Activated gamma-delta T cell treated with Interleukin-2 at 50 U/mL for 16 hours (primary cell): Measurements from ENCODE around the gene IRF2.

Experiments used
- DNase-seq: peaks from one replicate; pipeline ENCODE4 v3.0.0-alpha.2; 2020

IRF2 gene

DNA sequence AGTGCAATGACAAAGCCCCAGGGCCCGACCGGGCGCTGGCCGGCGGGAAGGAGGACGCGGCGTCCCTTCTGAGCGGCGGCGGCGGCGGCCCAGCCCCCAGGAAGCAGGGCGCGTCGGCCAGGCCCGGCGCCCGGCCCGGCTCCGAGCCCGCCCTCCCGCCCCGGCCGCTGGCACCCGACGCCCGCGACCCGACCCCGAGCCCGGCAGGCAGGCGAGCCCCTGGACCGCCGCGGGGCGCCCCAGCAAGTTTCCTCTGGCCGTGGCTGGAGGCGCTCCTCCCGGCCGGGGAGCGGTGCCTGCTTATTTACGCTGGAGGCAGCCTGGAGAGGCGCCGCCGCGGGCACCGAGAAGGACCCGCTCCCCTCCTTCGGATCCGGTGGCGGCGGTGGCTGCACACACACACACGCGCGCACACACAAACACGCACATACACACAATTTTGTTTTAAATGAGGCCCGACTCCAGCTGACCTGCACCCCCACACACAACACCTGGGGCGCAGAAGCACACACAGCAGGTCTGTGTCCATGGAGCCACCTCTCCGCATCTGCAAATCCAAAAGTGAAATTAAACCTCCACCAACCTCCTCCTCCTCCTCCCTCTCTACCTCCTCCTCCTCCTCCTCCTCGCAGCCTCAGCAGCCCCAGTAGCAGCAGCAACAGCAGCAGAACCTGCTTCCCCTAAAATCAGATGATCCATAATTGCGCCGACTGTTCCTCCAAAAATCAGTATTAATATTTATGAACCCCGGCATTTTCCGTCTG, 669 bp downstream of the IRF2 start:
- peak; percentile 18 for DNase-seq

DNA sequence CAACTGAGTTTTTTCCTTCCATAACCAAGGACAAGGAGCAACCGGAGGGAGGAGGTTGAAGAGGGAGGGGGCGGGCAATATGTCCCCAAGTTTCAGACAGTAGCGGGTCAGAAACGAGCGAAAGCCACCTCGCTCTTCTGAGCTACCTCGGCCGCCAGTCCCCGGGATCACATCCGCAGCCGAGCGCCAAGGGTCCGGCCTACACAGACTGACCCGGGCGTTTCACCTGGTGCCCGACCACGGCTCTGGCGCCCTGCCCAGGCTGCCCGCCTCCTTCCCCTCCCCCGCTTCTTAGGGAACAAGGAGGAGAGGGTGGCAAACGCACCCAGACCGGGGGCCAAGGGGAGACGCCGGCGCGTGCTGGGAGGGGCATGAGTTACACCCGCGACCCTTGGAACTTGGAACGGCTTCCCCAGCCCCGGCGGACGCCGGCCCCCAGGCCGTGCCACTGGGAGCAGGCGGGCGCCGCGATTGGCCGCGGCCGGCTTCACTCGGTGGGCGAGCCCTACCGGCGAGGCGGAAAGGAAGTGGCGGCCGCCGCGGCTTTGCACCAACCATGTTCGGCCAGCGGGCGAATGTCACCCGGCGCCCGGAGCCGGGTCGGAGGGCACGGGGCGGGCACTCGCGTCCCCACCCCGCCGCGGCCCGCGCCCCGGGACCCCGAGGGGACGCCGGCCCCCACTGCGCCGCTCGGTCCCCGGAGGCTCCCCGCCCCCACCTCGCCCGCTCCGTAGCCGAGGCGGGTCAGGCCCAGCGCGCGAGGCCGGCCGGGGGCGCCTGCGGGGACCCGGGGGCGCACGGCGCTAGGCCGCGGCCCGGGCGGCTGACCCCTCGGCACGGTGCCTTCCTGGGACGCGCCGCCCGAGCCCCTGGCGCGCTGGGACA, 1.5 kb downstream of the IRF2 start:
- DNase-seq, result peak; percentile 38

DNA sequence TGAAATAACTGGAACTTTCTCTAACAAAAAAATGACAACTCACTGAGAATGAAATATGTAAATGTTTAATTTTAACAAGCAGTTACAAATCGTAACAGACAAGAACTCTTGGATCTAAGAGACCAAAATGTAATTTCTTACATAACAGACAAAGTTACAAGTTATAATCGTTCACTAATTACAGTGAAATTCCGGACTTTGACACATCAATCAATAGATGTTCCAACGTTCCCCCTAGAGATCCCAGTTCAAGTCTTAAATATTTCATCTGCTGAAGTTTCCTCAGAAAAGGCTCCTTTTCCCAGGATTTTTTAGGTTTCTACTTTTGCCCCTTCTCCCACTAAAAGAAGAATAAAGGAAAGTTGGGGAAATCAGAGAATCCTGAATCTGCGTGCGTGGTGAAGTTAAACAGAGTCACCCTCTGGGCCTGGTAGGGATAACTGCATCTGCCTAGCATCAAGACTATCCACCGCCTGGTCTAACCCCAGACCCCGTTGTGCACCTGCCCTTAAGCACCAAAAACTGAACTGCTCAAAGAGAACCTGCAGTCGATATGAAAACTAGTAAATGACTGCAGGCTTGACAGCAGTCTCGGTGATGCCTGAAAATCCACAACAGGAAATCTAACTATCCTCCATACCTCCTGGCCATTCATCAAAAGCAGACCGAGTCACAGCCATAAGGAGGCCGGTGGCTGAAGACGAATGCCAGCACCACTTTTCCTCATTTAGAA, 2.3 kb downstream of the IRF2 start:
- no peak for DNase-seq

DNA sequence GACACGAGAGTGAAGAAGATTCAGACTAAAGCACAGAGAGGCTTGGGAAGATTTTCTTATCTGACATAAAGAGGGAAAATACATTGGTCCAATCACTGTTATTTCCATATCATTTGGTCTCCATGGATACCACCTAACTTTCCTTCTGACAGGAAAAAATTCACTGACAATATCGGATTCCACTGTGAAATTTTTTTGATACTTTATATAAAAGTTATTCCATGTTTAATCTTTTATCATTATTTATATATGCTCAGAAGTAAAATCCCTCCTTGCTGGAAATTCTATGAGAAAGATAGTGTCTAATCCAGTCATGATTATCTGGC, 3.6 kb downstream of the IRF2 start:
- no peak for DNase-seq

DNA sequence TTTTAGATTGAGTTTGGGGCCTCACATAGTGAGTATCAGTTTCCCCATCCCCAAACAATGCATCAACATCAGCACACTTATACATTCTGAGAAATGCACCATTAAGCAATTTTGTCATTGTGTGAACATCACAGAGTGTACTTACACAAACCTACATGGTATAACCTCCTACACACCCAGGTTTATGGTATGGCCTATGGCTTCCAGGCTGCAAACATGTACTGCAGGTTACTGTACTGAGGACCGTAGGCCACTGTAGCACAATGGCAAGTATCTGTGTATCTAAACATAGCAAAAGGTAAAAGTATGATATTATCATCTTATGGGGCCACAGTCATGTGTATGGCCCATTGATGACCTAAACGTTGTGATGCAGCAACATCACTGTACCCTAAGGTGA, 7.7 kb downstream of the IRF2 start:
- DNase-seq, result no peak

DNA sequence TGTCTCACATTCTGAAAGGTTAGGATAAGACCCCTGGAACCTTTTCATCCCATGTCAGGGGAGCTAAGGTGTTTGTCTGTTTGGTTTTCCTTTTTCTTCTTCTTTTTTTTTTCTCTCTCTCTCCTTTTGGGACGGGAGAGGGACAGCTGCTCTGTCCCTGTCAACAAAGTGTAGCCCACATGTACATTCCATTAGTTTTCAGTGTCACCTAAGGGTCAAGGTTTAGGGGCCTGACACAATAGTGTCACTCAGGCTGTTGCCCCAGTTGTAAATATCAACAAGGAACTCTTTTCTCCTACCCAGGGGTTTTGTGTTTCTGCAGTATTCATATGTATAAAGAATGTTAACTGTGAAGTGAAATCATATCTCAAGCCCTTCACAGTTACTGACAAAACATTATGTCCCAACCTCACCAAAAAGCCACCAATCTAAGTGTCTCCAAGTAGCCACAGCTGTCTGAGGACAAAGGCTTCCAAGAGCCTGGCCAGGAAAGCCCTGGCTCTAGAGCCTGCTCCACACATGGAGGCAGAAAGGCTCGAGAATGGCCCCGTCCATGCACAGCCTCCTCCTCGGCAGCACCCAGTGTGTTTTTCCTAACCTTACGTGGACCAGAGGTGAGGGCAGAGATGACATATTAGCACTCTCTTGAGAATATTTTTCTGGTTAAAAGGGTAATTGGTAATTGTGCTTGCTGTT, 9.4 kb downstream of the IRF2 start:
- no peak for DNase-seq

DNA sequence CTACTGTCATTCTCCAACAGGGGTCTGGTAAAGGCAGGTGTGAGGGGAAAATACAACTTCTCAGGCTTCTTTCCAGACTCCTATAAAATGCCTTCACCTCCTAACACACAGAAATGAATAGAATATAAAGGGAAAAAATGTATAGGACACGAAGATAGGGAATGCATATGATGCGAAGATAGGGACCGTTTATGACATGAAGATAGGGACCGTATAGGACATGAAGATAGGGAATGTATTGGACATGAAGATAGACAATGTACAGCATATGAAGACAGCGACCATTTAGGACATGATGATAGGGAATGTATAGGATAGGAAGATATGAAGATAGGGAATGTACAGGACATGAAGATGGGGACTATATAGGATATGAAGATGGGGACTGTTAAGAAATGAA, 10.5 kb downstream of the IRF2 start:
- DNase-seq, result no peak

DNA sequence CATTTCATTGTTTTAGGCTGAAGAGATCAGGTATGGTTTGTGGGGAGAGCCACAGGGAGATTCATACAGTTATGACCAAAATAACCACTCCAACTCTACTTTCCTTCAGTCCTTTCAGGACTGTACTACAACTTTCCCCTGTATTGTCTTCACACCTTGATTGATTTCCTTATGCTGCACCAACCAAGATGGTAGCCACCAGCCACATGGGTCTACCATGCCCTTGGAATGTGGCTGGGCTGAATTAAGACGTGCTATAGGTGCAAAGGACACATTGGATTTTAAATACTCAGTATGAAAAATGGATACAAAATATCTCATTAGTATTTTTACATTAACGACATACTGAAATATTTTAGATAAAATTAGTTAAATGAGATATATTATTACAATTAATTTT, 11.2 kb downstream of the IRF2 start:
- no peak for DNase-seq

DNA sequence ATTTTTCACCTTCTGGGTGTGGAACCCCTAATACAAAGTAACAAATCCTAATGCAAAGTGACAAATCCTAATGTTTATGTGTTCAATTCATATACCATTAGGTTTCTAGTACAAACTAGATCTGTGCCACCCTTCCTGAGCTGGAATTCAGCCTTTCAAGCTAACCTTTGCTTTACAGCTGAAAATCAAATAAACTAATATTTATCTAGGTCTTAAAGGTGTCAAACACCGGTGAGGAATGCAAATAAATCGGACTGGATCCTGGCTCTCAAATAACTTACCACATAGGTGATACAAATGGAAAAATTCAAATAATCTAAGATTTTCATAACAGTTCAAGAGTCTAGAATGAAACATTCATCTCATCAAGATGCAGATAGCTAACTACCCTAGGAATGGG, 11.6 kb downstream of the IRF2 start:
- no peak for DNase-seq

DNA sequence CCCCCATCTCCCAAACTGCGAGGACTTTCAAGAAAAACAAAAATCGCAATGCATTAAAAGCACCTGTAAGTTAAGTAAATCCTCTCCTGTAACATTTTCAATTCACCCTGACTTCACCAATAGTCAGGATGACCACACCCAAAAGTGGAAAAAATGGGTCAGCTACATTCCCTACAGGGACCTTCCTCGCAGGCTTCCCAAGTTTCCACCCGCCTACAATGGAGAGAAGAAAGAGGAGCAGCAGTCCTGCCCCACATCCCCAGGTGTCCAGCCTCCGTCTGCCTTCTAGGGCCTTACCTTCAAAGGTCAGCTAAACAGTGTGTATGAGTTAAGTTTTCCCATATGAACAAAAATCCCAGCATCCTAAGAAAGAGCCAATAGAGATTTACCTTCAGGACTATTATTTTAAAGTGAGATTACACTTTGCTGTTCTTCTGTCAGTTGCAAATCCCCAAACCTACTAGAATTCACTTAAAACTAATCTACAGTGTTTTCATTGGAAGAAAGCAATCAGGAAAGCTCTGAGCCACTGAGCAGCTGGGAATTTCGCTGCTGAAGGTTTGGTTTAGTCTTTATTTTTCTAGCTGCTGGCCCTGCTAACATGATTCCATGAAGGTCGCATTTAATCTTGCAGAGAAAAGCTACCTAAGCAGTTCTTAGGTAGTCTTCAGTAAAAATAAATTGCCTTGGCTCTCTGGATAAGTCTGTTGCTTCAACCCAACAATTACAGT, 12.5 kb downstream of the IRF2 start:
- DNase-seq, result no peak

DNA sequence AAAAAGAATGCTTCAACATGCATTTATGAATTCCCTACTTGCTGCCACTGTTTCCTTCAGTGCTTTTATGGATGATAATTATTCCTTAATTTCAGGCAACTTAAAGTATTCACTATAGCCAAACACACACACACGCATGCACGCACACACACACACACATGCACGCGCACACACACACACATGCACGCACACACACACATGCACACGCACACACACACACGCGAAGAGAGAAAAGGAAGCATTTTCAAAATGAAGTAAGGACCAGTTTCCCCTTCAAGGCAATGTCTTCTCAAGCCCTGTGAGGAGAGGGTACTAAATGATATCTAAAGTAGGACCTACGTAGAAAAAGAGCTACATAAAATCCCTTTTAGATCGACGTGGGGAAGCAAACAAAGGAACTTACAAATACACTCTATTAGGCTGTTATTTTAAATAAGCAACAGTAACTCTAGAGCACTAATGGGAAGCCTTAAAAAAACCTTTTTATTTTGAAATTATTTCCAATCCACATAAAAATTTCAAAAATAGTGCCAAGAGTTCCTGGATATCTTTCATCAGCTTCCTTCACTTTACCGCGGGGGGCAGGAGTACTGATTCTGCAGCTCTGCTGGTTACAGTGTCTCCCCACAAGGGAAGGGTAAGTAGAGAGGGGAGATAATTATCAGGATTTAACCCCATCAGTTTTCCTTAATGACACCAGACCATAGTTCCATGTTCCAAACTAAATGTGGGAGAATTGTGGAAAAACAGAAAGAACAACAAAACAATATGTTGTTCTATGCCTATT, 13.7 kb downstream of the IRF2 start:
- DNase-seq, result no peak

DNA sequence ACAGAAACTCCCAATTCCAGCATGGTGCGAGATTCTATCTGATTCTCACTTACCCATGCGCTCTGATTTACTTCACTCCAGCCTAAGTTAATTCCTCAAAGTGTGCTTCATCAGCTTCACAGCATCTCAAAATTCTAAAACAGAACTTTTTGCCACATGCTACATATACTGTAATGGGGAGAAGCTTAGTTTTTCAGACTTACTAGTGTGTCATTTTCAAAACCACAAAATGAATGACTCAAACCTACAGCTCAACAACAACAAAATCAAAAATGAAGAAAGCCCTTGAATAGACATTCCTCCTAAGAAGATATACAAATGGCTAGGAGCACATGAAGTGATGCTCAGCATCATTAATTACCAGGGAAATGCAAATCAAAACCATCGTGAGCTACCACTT, 14.9 kb downstream of the IRF2 start:
- no peak for DNase-seq

DNA sequence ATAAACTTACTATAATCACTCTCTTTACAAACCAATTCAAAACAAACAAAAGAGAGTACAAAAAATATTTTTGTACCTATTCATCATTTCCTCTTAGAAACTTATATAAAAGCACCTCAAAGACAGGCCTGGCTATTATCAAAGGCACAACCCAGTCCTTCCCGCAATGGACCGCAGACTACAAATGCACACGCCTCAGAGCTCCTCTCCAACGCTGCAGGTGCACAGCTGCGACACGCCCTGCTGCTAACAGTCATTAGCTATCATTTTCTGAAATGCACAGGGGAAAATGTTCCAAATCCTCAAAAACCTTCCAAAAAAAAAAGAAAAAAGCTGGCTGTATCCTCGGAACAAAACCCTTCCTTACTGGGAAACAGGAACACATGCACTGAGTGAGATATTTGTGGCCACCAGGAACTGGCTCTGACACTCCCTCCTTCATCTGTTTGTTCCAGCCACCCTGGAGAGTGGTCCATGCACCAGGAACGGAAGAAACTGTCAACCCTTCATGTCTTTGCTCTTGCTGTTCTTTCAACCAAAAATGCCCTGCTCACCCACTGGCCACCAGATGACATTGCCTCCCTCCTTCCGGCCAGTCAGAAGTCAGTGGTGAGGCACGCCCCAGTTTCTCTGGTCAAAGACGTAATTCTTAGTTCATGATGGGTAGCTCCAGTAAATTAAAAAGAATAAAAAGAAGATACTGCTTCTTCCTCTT, 16.7 kb downstream of the IRF2 start:
- DNase-seq, result no peak

DNA sequence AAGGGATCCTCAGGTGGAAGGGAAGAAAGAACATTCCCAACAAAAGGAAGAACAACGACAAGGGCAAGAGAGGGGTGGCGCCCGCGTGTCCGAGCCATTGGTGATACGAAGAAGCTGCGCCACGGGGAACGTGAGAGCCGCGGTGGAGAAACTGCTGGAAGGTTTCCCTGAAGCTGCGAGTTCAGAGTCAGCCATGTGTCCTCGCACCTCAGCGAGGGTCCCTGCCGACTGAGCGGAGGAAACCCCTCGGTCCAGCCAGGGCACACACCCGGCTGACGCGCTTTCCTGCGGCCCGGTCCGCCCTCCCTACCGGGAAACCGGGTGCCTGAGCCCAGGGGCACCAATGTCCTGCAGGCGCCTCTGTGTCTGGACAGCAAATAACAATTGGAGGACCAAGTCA, 18.0 kb downstream of the IRF2 start:
- DNase-seq, result no peak

DNA sequence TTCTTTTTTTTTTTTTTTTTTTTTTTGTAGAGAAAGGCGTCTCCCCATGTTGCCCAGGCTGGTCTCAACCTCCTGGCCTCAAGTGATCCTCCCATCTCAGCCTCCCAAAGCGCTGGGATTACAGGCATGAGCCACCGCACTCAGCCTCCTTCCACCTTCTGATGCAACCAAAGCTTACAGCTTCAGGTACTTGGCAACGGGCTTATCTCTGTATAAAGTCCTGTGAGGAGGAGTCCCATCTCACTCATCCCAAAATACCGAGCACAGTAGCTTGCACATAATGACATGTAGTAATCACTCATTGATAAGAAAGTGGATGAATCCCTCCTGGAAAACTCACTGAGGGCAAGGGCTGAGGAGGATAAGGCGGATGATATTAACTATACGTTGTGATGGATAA, 19.1 kb downstream of the IRF2 start:
- DNase-seq, result no peak

DNA sequence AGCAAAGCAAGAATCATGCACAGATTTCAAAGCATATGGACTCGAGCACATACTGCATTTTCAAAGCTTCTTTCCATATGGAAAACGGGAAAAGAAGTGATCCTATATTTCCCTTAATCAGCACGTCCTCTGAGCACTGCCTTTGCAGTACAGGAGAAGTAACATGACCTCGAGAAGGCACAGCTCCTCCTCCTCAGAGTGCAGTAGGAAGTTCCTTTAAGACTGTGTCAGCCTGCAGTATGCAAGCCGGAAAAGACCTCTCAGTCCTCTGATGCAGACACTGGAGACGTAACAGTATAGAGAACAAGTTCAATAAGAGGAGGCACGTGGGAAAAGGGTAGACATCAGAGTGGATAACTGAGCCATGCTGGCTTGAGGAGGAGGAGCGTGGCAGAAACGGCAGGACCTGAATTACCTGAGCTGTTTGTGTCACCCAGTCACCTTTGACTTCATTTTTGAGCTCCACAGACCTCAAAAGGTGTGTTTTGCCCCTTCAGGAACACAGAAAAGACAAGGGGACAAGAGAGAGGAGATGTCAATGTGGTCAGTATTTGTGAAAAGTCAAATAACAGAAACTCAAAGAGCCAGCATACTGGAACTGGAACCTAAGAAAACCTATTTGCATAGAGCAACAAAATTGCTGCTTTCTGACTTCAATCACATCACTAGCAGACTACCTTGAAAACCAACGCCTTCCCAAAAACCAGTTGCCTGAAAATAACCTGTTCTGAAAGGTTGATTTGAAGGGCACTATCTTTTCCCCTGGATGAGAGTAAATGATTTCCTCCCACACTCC, 20.8 kb downstream of the IRF2 start:
- peak; percentile 29 for DNase-seq

DNA sequence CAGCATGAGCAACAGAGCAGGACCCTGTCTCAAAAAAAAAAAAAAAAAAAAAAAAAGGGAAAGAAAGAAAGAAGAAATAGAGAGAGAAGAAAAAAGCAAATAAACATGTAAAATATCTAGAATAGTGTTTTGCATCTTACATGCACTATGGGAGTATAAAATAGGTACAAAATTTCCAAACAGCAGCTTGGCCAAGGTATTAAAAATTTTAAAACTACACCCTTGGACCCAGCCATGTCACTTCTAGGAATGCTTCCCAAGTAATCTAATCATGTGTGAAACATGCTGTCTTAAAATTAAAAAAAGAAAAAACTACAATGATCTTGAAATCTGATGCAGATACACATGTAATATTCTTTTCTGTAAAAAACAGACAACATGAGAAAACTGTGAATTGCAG, 21.6 kb downstream of the IRF2 start:
- DNase-seq, result no peak

DNA sequence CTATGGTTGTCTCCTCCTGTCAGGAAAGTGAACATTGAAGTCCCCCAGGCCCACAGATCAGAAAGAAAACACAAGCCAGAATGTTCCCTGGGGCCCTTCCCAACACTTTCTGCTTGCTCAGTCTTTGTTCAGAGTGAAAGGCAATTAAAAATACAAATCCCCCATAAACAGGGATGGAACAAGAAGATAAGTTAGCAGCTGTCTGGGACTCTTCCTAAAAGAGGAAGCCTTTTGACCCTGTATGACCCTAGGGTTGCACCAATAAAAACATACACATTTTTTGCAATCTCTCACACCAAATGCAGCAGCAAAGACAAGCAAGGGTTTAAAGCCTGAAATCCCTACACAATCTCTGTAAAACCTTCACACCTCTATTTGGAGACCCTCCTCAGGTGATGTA, 22.6 kb downstream of the IRF2 start:
- DNase-seq, result no peak

DNA sequence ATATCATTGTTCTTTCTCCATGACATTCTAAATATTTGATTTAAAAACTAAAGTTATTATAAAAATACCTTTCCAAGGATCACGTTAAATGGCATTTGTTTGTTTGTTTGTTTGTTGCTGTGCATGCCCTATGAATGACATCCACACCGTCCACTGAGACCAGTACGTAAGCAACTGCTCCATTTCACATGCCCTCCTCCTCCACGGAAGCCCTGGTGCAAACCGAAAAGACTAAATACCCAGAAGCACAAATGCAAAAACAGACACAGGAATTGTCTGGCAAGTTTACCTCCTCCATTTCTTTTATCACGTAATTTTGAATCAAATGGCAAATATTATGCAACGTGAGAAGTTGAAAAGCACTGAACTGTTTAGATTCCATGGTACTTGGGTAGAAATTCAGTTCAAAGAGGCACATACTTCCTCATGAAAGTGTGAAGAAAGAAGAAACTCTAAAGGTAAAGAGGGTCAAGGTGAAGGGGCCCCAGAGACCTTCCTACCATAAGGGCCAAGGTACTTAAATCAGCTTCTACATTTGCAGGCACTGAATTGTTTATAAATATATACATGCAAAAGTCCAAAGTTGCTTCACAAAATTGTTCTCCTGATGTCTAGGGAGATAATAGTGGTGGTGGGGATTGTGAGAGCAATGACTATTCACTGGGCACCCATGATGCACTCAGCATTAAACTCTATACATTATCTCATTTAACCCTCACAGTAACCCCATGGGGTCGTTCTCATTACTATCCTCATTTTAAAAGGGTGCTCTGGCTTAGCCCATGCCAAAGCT, 23.4 kb downstream of the IRF2 start:
- DNase-seq, result no peak
